8988T (cell line): ENCODE results near the gene ARID2.
A peak's percentile ranks its signal among the peaks of the same experiment; 100 is the strongest.

Source experiments
- DNase-seq: peaks from one replicate; pipeline ENCODE4 v3.0.0; 2011

ARID2 gene

DNA sequence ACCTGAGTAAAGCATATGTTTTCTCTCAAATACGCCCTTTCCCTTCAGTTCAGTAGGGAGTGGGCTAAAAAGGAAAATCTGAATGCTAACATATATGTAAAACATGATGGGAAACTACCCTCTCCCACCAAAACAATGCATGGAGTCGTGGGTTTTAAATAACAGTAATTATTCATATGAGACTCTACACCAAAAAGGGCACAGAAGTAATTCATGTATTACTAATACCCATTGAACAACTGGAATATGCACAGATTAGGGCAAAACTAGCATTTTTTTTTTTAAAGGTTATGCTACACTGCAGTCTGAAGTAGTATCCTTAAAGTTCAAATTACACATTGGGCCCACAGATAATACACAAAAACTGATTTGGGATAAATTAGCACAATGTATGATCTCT, 8.1 kb upstream of the ARID2 start:
- no peak for DNase-seq

DNA sequence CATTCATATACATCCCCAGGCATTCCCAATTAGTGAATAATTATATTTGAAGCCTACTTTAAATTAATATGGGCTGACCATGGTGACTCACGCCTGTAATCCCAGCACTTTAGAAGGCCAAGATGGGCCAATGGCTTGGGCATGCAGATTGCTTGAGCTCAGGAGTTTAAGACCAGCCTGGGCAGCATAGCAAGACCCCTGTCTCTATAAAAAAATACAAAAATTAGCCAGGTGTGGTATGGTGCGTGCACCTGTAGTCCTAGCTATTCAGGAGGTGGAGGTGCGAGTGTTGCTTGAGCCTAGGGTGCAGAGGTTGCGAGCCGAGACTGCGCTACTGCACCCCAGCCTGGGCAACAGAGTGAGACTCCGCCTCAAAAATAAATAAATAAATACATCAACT, 7.6 kb upstream of the ARID2 start:
- no peak for DNase-seq

DNA sequence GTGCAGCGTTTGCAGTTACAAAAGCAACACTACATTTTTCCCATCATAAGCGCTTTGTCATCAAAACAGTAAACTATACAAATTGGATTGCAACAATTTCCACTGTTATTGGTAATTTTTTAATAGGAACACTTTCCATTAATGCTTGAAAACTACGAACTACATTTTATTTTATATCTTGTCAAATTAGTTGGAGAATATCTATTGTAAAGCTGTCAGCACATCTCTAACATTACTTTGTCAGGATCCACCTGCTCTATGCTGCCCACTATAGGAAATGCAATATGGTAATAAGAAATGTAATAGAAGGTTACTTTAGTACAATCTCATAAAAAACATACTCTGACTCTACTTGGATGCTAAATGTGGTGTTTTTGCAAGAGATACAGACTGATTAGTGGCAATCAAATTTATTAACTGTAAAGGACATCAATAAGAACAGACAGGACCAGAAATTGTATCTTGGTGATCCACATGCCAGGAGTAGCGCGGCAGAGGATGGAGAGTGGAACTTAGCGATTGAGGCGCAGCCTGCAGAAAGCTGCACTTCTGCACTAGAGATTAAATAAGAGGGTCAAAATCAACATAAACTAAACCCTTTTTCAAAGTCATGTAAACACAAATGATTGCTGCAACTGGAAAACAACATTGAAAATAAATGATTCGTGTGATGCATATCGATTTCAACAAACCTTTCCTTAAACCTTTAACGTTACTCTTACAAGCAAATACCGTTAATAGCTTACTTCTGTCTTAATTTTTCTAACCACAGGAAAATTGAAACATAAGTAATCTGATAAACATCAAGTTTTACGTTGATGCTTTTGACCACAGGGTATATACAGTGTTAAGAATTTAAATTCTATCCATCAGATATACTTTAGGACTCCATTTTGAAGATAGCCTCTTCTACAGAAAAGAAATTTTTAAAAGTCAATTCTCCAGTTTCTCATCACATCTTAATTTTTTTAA, 3.6 kb upstream of the ARID2 start:
- DNase-seq = no peak

DNA sequence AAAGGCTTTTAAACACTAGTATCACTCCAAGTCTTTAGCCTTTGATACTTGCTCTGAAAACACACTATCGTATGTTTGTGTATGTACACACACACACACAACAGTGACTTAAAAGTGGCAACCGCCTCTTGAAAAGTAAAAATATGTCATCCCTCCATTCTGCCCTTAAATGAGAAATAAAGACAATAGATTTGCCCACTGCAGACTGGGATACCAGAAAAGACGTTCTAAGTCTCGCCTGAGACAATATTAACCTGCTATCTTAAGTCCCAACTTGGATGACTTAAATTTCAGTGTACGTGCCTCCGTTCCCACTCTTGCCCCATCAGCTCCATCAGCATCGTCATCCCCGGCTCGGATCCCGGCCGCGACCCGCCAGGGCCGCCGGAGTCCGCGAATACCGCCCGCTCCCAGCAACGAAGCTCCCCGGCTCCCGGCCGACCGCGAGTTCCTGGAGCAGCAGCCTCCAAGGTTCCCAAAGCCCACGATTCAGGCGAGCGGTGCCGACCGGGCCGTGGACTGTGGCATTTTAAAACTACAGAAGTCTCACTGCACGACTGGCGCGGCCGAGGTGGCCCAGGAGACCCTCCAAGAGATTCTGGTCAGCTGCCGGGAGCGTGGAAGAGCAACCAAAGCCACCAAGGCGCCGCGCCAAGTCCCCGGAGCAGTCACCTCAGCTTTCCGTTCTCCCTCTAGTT, 2.8 kb upstream of the ARID2 start:
- peak; percentile 26 for DNase-seq

DNA sequence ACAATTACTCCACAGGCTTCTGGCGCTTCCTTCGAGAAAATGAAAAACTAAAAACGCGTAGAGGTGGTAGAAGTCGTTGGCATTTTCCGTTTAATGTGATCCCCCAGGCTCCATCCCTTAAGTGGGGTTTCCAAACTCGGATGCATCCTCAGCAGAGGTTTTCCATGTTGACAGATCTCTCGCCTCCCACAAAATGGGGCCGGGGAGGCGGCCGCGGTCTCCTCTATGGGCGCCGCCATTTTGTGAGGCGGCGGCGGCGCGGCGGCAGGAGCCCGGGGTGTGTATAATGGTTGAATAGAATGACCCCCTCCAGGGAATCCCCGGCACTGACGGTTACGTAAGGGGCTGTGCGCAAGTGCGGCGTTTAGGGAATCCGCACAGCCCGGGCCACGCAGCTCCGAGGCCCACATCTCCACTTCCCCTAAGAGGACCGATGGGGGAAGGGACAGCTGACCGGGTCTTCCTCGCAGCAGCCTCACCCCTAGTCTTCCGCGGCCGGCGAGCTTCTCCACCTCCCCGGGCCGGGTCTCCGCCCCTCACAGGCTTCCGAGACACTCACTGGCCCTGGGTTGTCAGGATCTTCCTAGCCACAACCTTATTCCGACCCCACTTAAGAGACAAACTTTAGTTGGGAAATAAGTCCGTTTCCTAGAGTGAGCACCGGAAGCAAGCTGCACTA, 2.1 kb upstream of the ARID2 start:
- DNase-seq = peak; percentile 86

DNA sequence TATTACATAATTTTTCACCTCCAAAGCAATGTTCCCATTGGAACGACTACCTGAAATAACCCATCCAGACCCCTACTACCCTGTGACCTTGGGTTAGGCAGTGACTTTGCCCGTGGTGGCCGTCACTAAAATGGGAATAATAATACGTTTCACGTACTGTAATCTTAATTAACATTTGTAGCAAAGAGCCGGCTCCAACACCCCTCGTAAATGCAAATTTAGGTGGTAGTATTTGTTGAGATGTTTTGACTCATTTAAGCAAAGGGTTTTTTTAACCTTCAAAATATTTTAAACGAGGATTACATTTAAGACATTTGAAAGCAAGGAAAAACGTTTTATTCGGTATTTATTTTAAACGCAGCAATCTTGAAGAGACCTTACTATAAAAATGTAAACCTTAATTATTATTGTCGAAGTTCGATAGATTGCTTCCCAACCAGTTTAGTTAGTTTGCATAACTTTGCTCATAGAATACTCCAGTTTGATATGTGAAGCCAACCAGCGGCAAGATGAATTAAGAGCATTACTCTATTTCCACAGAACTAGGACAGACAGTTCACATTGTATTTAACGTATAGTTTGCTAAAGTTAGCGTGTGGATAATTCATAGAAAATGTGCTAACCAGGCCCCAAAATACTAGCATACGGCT, 1.4 kb upstream of the ARID2 start:
- DNase-seq = no peak

DNA sequence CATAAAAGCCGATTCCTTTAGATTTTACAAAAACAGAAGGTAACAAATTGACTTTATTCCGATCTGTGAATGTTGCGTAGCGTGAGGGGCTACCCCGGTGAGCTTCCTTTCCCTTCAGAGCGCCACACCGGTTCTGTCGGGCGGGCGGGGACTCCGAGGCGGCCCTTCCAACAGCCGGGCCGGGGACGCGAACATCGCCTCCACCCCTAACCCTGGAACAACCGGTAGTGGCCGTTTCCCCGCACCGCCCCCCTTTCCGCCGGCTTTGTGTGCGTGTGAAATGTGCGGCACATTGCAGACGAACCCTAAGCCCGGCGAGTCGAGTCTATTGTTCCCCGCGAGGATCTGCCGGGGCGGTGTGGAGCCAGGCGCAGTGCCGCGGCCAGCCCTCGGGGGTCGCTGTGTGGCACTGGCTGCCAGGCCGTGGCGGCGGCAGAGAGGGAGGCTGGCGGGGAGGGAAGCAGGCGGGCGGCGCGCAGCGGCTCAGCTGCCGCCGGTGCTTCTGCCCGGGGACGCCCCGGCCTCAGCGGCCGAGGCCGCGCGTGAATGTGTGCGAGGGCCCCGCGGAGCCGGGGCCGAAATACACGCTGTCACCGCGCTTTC, 775 bp upstream of the ARID2 start:
- peak; percentile 63 for DNase-seq

DNA sequence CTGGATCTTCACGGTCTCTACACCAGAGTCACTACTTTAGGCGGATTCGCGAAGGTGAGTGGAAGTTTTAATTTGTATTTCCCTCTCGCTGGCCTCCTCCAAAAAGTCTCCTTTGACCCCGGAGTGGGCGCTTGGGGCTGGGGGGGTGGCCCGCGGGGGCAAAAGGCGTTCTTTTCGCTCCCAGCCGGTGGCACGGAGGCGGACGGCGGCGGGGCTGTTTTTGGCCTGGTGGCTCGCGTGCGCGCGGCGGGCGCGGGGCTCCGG, 510 bp downstream of the ARID2 start:
- peak; percentile 24 for DNase-seq

DNA sequence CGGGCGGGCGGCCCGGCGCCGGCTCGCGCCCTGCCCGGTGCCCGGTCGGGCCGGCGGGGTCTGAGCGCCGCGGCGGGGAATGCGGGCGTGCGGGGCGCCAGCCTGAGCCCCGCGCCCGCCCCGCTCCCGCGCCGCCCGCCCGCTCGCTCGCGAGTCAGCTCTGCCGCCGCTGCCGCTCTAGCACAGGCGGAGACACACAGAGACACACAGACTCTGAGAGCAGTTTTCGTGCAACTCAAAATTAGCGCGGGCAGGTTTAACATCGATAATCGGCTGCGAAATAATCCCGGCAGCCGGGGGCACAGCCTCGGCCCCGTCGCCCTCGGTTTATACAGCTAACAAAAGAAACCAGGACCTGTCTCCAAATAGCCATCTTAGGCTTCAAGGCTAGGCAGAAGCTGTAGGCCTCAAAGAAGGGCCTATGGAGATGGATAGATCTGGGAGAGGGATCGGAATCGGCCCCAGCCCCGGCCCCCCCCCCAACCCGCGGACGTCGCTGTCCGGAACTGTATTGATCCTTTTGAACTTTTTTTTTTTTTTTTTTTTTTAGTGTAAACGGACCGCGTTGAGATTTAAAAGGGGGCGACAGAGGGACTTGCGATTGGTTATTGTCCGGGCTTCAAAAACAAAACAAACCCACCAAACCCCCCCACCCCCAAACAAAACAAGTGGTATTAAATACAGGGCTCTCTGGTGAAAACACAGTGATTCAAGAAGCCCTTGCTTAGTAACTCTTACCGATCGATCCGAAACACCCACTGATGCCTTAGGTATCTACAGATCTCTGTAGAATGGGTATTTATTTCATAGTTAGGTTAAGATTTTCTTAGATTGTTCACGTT, 1.1 kb downstream of the ARID2 start:
- DNase-seq = peak; percentile 44

DNA sequence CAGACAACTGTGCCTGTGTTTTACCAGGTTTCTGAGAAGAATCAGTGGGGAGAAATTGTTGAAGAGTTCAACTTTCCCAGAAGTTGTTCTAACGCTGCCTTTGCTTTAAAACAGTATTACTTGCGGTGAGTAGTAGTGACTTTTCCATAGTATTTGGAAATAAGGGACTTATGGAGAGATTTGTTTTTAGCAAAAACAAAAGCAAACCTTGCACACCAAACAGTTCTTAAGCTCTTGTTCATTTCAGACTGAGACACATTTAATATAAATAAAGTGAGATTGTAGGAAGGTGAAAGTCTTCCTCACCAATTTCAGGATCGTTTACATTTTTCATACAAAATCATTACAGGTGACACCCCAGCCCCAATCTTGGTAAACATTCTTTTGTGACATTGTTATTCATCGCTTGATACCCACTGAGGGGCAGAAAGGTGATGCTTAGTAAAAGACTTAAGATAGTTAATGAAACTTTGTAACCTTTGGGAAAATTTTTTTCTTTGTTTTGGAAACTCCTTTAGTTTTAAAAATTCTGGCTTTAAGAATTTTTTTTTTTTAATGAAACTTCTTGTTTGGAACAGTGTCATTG, 1.8 kb downstream of the ARID2 start:
- no peak for DNase-seq

DNA sequence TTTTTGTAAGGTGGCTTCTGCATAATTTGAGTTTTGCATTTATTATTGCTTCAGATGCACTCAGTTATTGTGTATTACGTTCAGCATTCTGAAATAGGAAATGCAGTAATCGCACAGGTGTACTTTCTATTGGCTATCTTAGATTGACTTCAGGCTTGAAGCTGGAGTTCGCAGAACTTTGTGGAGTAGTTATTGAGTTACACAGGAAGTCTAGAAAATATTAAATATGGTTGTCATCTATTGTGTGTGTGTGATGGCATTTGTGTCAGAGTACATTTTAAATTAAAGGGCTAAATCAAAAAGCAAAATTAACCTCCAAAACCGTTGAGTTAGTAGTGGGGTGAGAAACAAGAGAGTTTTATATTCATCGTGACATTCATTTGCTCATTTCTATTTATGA, 2.7 kb downstream of the ARID2 start:
- no peak for DNase-seq

DNA sequence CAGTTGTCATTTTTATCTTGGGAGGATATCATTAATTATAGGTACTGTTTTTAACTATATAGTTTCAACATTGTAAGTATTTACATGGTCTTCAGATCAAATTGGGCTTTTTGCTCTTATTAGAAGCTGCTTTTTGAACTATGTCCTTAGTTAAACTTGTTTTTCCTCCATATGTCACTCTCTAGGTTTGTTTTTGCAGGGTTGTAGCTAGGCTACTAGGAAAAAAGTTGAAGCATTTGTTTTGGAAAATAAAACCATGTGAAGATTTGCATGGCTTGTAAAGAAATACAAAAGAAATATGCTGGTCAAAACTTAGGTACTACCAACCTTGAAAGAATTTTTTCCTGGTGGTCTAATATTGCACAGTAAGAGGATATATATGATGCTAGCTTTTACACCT, 3.4 kb downstream of the ARID2 start:
- no peak for DNase-seq

DNA sequence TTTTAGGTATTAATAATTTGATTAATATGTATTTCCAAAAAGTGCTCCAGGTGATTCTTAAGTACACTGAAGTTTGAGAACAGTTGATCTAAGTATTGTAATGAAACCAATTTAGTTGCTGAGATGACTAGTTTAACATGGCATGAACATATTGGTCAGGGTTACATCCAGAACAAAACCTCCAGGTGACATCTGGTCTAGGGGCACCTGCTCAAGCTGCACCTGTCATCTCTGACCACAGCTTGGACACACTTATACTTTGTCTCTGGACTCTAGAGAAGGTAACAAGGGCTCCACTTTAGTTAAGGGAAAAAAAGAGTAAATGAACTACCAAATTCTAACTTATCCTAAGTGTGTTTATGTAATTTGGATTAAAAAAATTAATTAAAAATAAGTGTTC, 8.1 kb downstream of the ARID2 start:
- DNase-seq = no peak

DNA sequence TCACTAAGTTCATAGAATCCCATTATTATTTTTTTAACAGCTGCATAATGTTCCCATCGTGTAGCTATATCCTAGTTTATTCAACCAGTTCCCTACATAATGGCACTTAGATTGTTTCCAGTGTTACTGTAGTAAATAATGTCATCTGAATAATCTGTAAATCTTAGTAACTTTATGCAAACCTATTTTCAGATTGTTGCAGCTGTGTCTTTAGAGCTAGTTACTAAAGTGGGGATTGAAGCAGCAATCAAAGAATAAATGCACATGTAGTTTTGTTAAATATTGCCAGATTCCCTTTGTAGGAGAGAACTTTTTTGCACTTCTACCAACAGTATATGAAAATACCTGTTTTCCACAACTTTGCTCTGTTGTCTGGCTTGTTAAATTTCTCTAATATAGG, 13.1 kb downstream of the ARID2 start:
- DNase-seq = no peak

DNA sequence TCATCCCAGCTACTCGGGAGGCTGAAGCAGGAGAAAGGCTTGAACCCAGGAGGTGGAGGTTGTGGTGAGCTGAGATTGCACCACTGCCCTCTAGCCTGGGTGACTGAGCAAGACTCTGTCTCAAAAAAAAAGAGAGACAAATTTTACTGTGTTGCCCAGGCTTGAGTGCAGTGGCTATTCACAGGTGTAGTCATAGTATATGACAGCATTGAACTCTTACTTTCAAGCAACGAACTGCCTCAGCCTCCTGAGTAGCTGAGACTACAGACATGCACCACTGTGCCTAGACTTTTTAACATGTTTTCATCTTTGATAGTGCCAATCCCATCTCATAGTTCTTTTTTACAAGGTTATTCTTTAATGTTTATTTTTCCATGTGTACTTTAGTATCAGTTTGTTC, 13.7 kb downstream of the ARID2 start:
- DNase-seq = no peak

DNA sequence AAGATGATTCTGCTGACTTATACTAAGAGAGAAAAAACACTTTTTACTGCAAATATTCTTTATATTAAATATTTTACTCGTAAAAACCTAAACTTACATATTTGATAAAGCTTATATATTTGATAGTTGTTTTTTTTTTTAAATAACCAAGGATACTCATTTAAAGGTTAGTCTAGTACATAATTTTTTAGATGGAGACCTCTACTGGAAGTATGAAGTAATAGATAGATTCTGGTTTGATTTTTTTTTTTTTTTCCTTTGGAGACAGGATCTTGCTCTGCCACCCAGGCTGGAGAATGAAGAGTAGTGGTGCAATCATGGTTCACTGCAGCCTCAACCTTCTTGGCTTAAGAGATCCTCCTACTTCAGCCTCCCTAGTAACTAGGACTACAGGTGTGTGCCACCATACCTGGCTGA, 16.4 kb downstream of the ARID2 start:
- no peak for DNase-seq

DNA sequence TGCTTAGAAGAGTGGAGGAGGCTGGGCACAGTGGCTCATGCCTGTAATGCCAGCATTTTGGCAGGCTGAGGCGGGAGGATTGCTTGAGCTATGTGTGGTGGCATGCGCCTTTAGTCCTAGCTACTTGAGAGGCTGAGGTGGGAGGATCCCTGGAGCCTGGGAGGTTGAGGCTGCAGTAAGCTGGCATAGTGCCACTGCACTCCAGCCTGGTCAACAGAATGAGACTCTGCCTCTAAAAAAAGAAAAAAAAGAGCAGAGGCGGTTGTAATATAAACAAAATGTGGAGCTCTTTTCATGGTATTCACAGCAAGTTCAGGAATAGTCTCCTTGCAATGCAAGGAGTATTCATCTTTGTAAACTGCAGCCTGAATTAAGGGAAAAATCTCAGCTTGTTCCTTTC, 27.2 kb downstream of the ARID2 start:
- DNase-seq = no peak

DNA sequence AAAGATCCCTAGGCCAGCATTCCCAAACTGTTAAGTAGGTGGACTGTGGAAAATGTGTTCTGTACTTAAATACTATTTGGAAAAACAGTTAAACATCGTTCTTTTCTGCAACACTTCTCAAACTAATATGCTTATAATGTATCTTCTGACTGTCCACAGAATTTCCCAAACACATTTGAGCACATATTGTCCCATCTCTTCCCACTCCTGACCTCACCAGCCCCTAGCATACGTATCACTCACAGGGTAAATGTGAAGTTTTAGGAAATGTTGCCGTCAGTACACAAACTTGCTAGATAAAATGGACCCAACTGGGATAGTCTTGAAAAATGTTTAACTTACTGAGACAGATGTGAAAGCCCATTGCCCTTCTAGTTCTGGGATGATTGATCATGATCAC, 27.7 kb downstream of the ARID2 start:
- DNase-seq = no peak

DNA sequence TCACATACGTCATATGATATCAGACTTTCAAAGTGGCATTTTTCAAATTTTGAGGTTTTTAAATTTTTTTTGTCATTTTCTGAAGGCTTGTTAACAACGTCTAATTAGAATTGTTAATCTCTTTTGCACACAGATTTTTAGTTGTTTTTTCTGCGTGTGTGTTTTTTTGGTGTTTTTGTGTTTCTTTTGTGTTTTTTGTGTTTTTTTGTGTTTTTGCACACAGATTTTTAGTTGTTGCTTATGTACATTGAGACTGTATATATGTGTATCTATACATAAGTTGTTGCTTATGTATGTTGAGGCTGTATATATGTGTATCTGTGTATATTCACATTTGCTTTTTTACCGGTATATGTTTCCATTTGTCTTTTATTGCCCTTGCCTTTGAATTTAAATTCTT, 30.8 kb downstream of the ARID2 start:
- no peak for DNase-seq

DNA sequence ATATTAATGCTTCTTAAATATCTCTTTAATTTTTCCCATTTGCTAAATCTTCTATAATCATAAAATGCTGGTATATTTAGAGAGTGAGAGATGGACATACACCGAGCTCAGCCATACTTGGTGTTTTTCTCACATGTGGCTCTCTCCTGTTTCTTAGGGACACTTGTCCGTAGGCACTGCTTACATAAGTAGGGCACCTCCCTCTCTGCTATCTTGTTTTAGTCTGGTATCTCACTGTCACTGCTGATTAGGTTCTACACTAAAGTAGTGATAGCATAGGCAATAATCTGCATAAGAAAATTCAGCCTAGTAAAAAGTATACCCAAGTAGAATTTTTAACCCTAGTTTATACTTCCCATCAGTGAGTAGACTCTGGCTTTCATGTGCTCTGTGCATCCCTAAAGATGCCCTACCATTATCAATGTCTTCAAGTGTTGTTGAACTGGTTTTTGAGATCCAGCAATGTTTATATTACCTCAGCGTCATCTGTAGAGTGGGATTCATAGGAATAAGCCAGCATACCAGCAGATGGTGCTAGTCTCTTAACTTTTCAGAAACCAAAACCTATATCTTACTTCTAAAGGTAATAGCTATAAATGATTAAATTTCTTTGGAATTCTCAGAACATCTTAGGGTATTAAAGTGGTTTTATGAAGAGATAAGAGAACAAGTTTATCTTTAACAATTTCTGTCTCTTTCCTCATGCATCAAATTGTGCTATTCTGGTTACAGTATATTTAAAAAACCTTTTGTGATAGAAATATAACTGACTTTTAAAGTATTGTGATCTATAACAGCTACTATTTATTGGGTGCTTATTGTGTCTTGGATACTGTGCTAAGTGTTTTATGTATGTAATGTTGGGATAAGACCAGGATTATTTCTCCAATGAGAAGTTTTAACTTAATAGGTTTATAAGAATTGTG, 32.9 kb downstream of the ARID2 start:
- DNase-seq = no peak

DNA sequence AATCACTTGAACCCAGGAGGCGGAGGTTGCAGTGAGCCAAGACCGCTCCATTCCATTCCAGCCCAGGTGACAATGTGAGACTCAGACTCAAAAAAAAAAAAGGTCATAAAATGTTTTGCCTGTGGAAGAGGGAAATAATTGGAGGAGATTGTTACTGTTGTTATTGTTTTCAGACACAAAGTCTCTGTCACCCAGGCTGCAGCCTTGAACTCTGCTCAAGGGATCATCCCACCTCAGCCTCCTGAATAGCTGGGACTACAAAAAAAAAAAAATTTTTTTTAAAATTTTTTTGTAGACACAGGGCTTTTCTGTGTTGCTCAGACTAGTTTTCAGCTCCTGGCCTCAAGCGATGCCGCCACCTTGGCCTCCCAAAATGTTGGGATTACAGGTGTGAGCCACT, 33.9 kb downstream of the ARID2 start:
- no peak for DNase-seq
